K562 (cell line): ENCODE data around the gene EFCAB13.

Source experiments
- CHD2 ChIP-seq: IDR thresholded peaks from 2 replicates; pipeline ENCODE4 v1.6.1; 2011; ENCODE audit warnings: low read depth, low read length
- EGR1 ChIP-seq: fragments of 450-650 bp; conservative IDR thresholded peaks from 2 replicates; pipeline ENCODE4 v1.6.1; 2017; ENCODE audit warnings: mild to moderate bottlenecking
- MXI1 ChIP-seq: IDR thresholded peaks from 2 replicates; pipeline ENCODE4 v1.6.1; 2011; ENCODE audit warnings: low read depth, mild to moderate bottlenecking, improper control_type of control experiment, low read length
- SIN3A ChIP-seq, 2 experiments: fragments of 150-350 bp in 1 of 2; IDR thresholded peaks; 2 replicates each; pipeline ENCODE4 v1.6.1; 2011 to 2016; ENCODE audit warnings: borderline replicate concordance in 2 of 2, low read depth in 2 of 2, low read length in 2 of 2, mild to moderate bottlenecking in 2 of 2, moderate library complexity in 2 of 2; ENCODE audit not compliant: control insufficient read depth in 1 of 2
- SMARCC2 ChIP-seq: fragments of 450-650 bp; IDR thresholded peaks from 2 replicates; pipeline ENCODE4 v1.6.1; 2017; ENCODE audit warnings: antibody characterized with exemption, moderate library complexity, mild to moderate bottlenecking, low read depth
- THAP7 ChIP-seq: fragments of 250-450 bp; sonication (Bioruptor Pico); IDR thresholded peaks from 2 replicates; pipeline ENCODE4 v1.5.0; 2021
- ZBTB34 ChIP-seq: fragments of 250-450 bp; sonication (Bioruptor Pico); IDR thresholded peaks from 2 replicates; pipeline ENCODE4 v1.8.0; 2021; ENCODE audit warnings: mild to moderate bottlenecking, moderate library complexity
- ZNF717 ChIP-seq: fragments of 250-450 bp; sonication (Bioruptor Pico); IDR thresholded peaks from 2 replicates; pipeline ENCODE4 v1.5.0; 2021

- no peak for TF ChIP-seq SMARCC2
- no peak for TF ChIP-seq ZNF717 (CRISPR knock-in tag)
- TF ChIP-seq THAP7 (CRISPR knock-in tag), result no peak
- no peak for TF ChIP-seq CHD2
- TF ChIP-seq MXI1, result no peak
- TF ChIP-seq ZBTB34, result no peak
- no peak for TF ChIP-seq EGR1
- TF ChIP-seq SIN3A (IDR thresholded peaks at IDR 0.05; ENCODE audit: borderline replicate concordance in 2 of 2, control insufficient read depth in 1 of 2, low read depth in 2 of 2, low read length in 2 of 2), result no peak
Measured at GRCh38 chr17:47292206-47292605, 31.5 kb upstream of the EFCAB13 start.
